Left lung (tissue), 10 donors: ENCODE data around the gene TBL1X. TPM values are rescaled to one million over a fixed set of nuclear protein-coding genes. Genes with fewer than 3 reads are reported as not detected.
"Not testable (repeated sequence)": the region's sequence is repeated elsewhere in the genome, so short reads cannot be mapped to it uniquely, and the experiment has no call there.

Source experiments
- ATAC-seq: fragments of 200-7000 bp; cut with Tn5 transposase; one replicate; pipeline ENCODE4 v1.9.1; 2020; ENCODE audit warnings: moderate library complexity
- DNase-seq, 4 donors: peaks; one replicate each; pipeline ENCODE4 v3.0.0-alpha.2; 2013 to 2020
- H3K27ac ChIP-seq, 2 donors: fragments of 200-600 bp; sonication (generic) in 1 of 2; one replicate each; pipeline versions ENCODE4 v1.5.0 to v1.8.0; 2020 to 2021
- H3K27me3 ChIP-seq, 2 donors: fragments of 200-600 bp; sonication (generic) in 1 of 2; one replicate each; pipeline versions ENCODE4 v1.5.0 to v1.8.0; 2020 to 2021
- H3K36me3 ChIP-seq, 2 donors: fragments of 200-600 bp; sonication (generic) in 1 of 2; one replicate each; pipeline versions ENCODE4 v1.5.0 to v1.8.0; 2020 to 2021
- H3K4me1 ChIP-seq, 2 donors: fragments of 200-600 bp; one replicate each; pipeline ENCODE4 v1.8.0; 2021
- H3K4me3 ChIP-seq, 2 donors: fragments of 200-600 bp; sonication (generic) in 1 of 2; one replicate each; pipeline versions ENCODE4 v1.5.0 to v1.8.0; 2020 to 2021; ENCODE audit warnings: mild to moderate bottlenecking in 1 of 2
- H3K9me3 ChIP-seq, 2 donors: fragments of 200-600 bp; sonication (generic) in 1 of 2; one replicate each; pipeline versions ENCODE4 v1.5.0 to v1.8.0; 2020 to 2021
- intact Hi-C, 2 donors: fragments of 100-400 bp; cut with DNase I; formaldehyde crosslinking; loops; one replicate each; pipeline versions ENCODE4 v1.11.2 to v1.14.2; 2022
- polyA plus RNA-seq, 6 donors: library from polyadenylated mRNA; unstranded; fragments of 120-200 nt; gene quantifications; one replicate each; pipeline ENCODE4 v1.2.1, GENCODE V29; 2013; ENCODE audit not compliant: insufficient read length in 6 of 6
- total RNA-seq, 2 donors: library from RNA; stranded (reverse); fragmentation: NEBNext Ultra II Directional; extraction: Animal tissue kit (Norgen Biotek cat#: 25700); gene quantifications; one replicate each; pipeline ENCODE4 v1.2.1, GENCODE V29; 2021
- TF ChIP-seq, protein P1 (sequence below), 2 donors: fragments of 200-600 bp; sonication (generic) in 1 of 2; IDR thresholded peaks; one replicate each; pipeline versions ENCODE4 v1.5.0 to v1.8.0; 2021; ENCODE audit warnings: antibody characterized with exemption in 2 of 2
- donor health status: DM: no; HTN: yes; CAD: no.
- donor health status: DM: no; HTN: no; CAD: no.

The TBL1X gene
- total and polyA plus RNA-seq, 8 donors: 13.4 to 24.6 (median 21.6) TPM

DNA sequence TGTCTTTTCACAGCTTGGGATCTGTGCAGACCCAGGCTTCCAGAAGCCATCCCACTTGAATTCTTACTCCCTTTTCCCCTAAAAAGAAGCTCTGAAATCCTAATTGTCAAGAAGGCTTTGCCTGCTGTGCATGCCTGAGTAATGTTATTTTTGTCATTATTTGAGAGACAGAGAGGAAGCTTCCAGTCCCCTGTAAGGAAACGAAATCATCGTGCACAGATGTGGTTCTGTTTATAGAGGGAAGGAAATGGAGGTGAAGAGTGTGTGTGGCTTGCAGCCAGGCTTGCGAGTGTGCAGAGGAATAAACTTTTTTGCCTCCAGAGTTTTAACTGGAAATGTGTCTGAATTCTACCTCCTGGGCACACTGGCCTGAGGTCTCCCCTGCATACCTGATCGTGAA is 70.2 kb downstream of the TBL1X start:
- H3K9me3 ChIP-seq: no peaks in the 10 kb centered on the region
- H3K27me3 ChIP-seq: no peaks in the 10 kb centered on the region
- H3K4me1 ChIP-seq: peaks cover 0 to 15% of the 10 kb centered on the region in 2 donors
- intact Hi-C loops: no loop called here
- no peak for DNase-seq
- no peak overlapping the region for H3K27ac ChIP-seq
- no peak overlapping the region for H3K4me3 ChIP-seq
- no peak for ATAC-seq
- H3K36me3 ChIP-seq: no peaks in the 10 kb centered on the region
- TF ChIP-seq, protein P1, sequence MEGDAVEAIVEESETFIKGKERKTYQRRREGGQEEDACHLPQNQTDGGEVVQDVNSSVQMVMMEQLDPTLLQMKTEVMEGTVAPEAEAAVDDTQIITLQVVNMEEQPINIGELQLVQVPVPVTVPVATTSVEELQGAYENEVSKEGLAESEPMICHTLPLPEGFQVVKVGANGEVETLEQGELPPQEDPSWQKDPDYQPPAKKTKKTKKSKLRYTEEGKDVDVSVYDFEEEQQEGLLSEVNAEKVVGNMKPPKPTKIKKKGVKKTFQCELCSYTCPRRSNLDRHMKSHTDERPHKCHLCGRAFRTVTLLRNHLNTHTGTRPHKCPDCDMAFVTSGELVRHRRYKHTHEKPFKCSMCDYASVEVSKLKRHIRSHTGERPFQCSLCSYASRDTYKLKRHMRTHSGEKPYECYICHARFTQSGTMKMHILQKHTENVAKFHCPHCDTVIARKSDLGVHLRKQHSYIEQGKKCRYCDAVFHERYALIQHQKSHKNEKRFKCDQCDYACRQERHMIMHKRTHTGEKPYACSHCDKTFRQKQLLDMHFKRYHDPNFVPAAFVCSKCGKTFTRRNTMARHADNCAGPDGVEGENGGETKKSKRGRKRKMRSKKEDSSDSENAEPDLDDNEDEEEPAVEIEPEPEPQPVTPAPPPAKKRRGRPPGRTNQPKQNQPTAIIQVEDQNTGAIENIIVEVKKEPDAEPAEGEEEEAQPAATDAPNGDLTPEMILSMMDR (IDR thresholded peaks at IDR 0.05): no peak

DNA sequence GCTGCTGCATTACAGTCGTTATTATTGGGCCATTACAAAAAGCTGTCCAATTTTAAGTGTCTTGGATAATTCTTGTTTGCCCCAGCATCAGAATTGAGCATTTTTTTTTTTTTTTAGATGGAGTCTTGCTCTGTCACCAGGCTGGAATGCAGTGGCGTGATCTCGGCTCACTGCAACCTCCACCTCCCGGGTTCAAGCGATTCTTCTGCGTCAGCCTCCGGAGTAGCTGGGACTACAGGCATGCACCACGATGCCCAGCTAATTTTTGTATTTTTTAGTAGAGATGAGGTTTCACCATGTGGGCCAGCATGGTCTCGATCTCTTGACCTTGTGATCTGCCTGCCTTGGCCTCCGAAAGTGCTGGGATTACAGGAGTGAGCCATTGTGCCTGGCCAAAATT is 71.3 kb downstream of the TBL1X start:
- H3K27me3 ChIP-seq, H3K27ac ChIP-seq, intact Hi-C loops, H3K36me3 ChIP-seq, DNase-seq, H3K9me3 ChIP-seq, H3K4me3 ChIP-seq, ATAC-seq: not testable (repeated sequence)
- peaks cover 0 to 15% of the 10 kb centered on the region in 2 donors for H3K4me1 ChIP-seq

DNA sequence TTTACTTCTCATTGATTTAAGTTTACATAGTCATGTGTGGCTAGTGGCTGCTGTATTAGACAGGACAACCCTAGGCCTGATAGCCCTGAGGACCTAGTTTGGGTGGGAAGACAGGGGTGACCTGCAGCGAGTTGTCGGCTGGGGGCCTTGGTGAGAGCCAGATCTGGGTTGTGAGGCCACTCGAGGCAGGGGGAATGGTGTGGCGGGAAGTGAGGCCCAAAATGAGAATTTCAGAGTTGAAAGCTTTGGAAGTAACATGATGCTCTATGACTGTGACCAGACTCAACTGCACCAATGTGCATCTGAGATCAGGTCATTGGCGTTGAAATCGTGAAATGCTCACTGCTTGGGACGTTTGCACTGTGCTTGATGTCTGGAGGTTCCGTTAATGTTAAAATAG is 72.9 kb downstream of the TBL1X start:
- no peaks in the 10 kb centered on the region for H3K9me3 ChIP-seq
- DNase-seq: no peak
- intact Hi-C loops: no loop called here
- no peaks in the 10 kb centered on the region for H3K27me3 ChIP-seq
- no peaks in the 10 kb centered on the region for H3K36me3 ChIP-seq
- H3K27ac ChIP-seq: no peak overlapping the region
- no peak overlapping the region for H3K4me3 ChIP-seq
- no peak for ATAC-seq
- TF ChIP-seq, protein P1 (IDR thresholded peaks at IDR 0.05): no peak
- H3K4me1 ChIP-seq: peaks cover 0 to 15% of the 10 kb centered on the region in 2 donors

DNA sequence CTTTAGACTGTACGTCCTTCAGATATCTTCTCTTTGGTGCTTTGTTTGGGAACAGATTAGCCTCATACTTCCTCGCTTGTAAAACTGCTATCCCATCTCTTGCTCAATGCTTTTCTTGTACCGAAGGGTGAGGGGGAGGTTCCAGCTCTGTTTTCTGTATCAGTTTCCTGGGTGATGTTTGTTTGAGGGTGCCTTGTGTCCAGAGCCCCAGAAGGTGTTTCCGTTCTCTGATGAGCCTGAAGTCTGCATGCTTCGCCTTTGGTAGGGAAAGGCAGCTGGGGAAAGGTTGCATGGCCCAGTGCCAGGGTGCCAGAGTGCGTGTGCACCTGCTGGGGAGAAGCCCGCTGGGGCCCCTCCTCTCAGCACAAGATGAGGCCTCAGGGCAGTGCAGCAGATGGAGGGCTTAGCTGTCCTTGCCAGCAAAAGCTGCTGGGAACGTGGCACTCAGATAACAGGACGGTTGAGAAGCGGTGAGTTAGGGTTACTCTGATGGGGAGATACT is 73.7 kb downstream of the TBL1X start:
- TF ChIP-seq, protein P1 (IDR thresholded peaks at IDR 0.05): no peak
- no peak for DNase-seq
- Histone ChIP-seq H3K27ac (no peak overlapping the region), H3K27me3 (no peaks in the 10 kb centered on the region), H3K9me3 (no peaks in the 10 kb centered on the region), H3K4me1 (peaks cover 0 to 15% of the 10 kb centered on the region in 2 donors), H3K4me3 (no peak overlapping the region), H3K36me3 (no peaks in the 10 kb centered on the region)
- ATAC-seq: no peak
- intact Hi-C loops: no loop called here

DNA sequence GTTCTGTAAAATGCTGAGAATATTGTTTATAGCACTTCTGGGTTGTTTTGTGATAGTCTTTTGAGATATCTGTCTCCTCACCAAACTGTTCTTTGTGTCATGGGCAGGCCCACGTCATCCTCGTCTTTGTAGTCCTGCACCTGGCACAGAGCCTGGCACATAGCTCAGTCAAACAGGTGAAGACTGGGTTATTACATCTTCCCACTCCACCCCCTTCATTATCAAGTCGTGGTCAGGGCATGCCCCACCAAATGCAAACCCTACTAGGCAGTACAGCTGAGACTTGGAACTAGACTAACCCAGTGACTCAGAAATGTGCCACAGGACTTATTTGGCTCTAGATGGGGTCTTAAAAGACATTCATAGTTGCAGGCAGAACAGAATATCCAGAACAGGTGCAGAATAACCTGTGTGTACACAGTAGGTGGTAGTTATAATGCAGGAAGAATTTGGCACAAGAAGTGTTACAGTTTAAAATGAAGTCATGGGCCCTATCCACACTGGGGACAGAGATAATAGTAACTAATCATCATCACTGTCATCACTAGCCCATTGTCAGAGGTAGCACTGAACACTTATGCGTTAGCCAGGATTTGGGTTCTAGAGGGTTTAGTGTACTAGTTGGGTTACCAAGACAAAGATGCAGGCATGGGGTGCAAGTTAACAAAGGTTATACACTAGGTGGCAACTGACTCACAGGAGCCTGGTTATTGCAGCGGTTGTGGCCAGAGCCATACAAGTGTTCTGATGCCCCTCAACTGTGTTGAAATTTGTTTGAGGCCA is 74.9 kb downstream of the TBL1X start:
- intact Hi-C loops: no loop called here

More for the DNA sequence above, 74.9 kb downstream of the TBL1X start:
- DNase-seq (no peak), ATAC-seq (no peak)
- TF ChIP-seq, protein P1 (IDR thresholded peaks at IDR 0.05): no peak
- Histone ChIP-seq H3K27me3 (no peaks in the 10 kb centered on the region), H3K27ac (no peak overlapping the region), H3K36me3 (no peaks in the 10 kb centered on the region), H3K4me1 (peaks cover 0 to 9% of the 10 kb centered on the region in 2 donors), H3K9me3 (no peaks in the 10 kb centered on the region), H3K4me3 (no peak overlapping the region)
